Upper lobe of left lung (tissue), 6 donors: ENCODE data around the gene PLEKHA8. TPM values are rescaled to one million over a fixed set of nuclear protein-coding genes. Genes with fewer than 3 reads are reported as not detected.

ENCODE experiments used
- ATAC-seq, 2 donors: fragments of 200-7000 bp; cut with Tn5 transposase; one replicate each; pipeline ENCODE4 v1.9.1; 2022; ENCODE audit warnings: mild to moderate bottlenecking in 2 of 2, moderate library complexity in 2 of 2; ENCODE audit not compliant: low FRiP score in 2 of 2
- DNase-seq, 2 donors: peaks; one replicate each; pipeline ENCODE4 v3.0.0-alpha.2; 2019 to 2020
- H3K27ac ChIP-seq, 4 donors: fragments of 200-600 bp; sonication (generic); one replicate each; pipeline ENCODE4 v1.5.1; 2016 to 2019
- H3K27me3 ChIP-seq, 4 donors: fragments of 200-600 bp; sonication (generic); one replicate each; pipeline ENCODE4 v1.5.1; 2017 to 2019
- H3K36me3 ChIP-seq, 4 donors: fragments of 200-600 bp; sonication (generic); one replicate each; pipeline ENCODE4 v1.5.1; 2016 to 2019
- H3K4me1 ChIP-seq, 4 donors: fragments of 200-600 bp; sonication (generic); one replicate each; pipeline ENCODE4 v1.5.1; 2018 to 2019
- H3K4me3 ChIP-seq, 4 donors: fragments of 200-600 bp; sonication (generic); one replicate each; pipeline ENCODE4 v1.5.1; 2017 to 2019; ENCODE audit warnings: mild to moderate bottlenecking in 2 of 4, moderate library complexity in 1 of 4
- H3K9me3 ChIP-seq, 4 donors: fragments of 200-600 bp; sonication (generic); one replicate each; pipeline ENCODE4 v1.5.1; 2018 to 2019
- CTCF ChIP-seq, 6 experiments: fragments of 450-650 bp in 4 of 6; fragments of 200-600 bp in 2 of 6; sonication (generic) in 2 of 6; IDR thresholded peaks; one replicate each; pipeline ENCODE4 v1.5.1; 2016 to 2019; ENCODE audit warnings: antibody characterized with exemption in 6 of 6
- EP300 ChIP-seq, 4 donors: sonication (generic); formaldehyde crosslinking; IDR thresholded peaks; one replicate each; pipeline ENCODE4 v1.5.1; 2017; ENCODE audit warnings: antibody characterized with exemption in 4 of 4, control low read depth in 2 of 4
- POLR2A ChIP-seq, 4 donors: fragments of 450-650 bp; IDR thresholded peaks; one replicate each; pipeline ENCODE4 v1.5.1; 2016 to 2017; ENCODE audit warnings: antibody characterized with exemption in 4 of 4, mild to moderate bottlenecking in 2 of 4
- POLR2AphosphoS5 ChIP-seq, 2 donors: sonication (generic); formaldehyde crosslinking; IDR thresholded peaks; one replicate each; pipeline ENCODE4 v1.5.1; 2017; ENCODE audit warnings: antibody characterized with exemption in 2 of 2
- WGBS, 2 donors: methylation state at CpG; one replicate each; pipeline ENCODE4 v1.1.5; 2017 to 2018; 5-methylcytosine and 5-hydroxymethylcytosine counted together
- total RNA-seq, 6 donors: library from RNA; depleted of rRNA in 4 of 6; stranded (reverse); fragments of >200 nt in 4 of 6; gene quantifications; one replicate each; pipeline versions ENCODE4 v1.1.0 to v1.2.1, GENCODE V29; 2016 to 2021
- donor health status: DM: no; HTN: no; CAD: no; lungs with moderate emphysema.
- donor health status: DM: no; HTN: yes; CAD: no; lungs with severe emphysema.

PLEKHA8 gene
- total RNA-seq, 6 donors from 2014 or later = 5.8 to 22.0 (median 10.8) TPM

- no peaks in the 10 kb centered on the region for H3K9me3 ChIP-seq
- 1% methylated on average over 22 to 35 of the region's 35 CpGs for WGBS, 2 donors
- H3K27me3 ChIP-seq = no peaks in the 10 kb centered on the region
- ATAC-seq (peak; percentile 96 to 98), DNase-seq (peak; percentile 90 to 98)
- H3K36me3 ChIP-seq = no peaks in the 10 kb centered on the region
- peaks cover 12 to 41% (median 32%) of the 10 kb centered on the region in 4 donors for H3K4me1 ChIP-seq
- TF ChIP-seq POLR2A (IDR thresholded peaks at IDR 0.05) = peak in 2 of 4 donors; percentile 22 to 46
- TF ChIP-seq CTCF (IDR thresholded peaks at IDR 0.05) = peak in 1 of 6 experiments; percentile 6
- no peak for TF ChIP-seq EP300 (IDR thresholded peaks at IDR 0.05)
- TF ChIP-seq POLR2AphosphoS5 (IDR thresholded peaks at IDR 0.05) = peak; percentile 32 to 68
- H3K4me3 ChIP-seq = peak within 1 kb of the TSS; percentile 46 to 99 (median 90)
- H3K27ac ChIP-seq = peak within 1 kb of the TSS; percentile 80 to 95 (median 86)
Measured at GRCh38 chr7:30026229-30027064, 1.8 kb upstream of the PLEKHA8 start, which contains the start of gene FKBP14. FKBP14 (minus strand) TSS chr7:30026702; CDS start chr7:30026508, 194 bp downstream.

DNA sequence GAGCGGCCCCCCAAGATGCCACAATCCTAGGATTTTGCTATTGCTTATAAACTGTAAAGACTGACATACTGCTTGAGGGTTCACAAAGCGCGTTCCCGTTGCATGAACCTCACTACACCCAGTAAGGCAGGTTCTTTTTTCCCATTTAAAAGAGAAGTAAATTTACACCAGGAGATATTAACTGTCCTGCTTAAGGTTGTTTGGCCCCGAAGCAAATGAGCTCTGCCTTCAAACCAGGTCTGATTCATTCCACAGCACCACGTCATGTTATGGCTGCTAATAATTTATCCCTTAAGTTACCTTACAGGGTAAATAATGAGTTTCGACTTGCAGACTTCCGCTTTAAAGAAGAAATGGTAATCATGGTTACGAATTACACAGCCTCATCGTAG is 1.2 kb upstream of the PLEKHA8 start:
- peak overlapping the region; percentile 80 to 95 (median 86) for H3K27ac ChIP-seq
- peak in 1 of 4 donors; percentile 0 for TF ChIP-seq POLR2A (IDR thresholded peaks at IDR 0.05)
- no peak for TF ChIP-seq EP300 (IDR thresholded peaks at IDR 0.05)
- no peak for TF ChIP-seq POLR2AphosphoS5 (IDR thresholded peaks at IDR 0.05)
- no peak for TF ChIP-seq CTCF (IDR thresholded peaks at IDR 0.05)
- WGBS, 2 donors = 1% methylated on average over 10 of the region's 10 CpGs
- ATAC-seq (peak; percentile 15 to 37), DNase-seq (peak in 1 of 2 donors; percentile 31)
- peaks cover 12 to 41% (median 32%) of the 10 kb centered on the region in 4 donors for H3K4me1 ChIP-seq
- H3K9me3 ChIP-seq = no peaks in the 10 kb centered on the region
- H3K27me3 ChIP-seq = no peaks in the 10 kb centered on the region
- no peaks in the 10 kb centered on the region for H3K36me3 ChIP-seq
- H3K4me3 ChIP-seq = peak overlapping the region; percentile 46 to 99 (median 90)

DNA sequence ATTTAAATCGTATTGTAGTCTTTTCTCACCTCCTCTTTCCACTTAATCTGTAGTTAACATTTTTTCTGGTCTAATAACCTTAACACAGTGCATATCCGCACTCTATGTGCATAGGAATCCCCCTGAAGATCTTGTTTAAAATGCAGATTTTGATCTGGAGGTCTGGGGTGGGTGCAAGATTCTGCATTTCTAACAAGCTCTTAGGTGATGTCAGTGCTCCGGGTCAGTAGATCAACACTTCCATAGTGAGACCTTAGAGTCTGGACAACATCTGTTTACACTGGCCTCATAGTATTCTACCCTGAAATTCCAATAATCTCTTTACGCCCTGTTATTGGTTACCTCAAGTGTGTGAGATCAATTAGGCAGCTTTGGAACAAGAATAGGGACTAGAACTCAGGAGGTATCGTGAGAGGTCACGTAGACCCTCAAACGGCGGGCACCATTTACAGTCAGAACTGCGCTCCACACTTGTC is 434 bp upstream of the PLEKHA8 start:
- H3K36me3 ChIP-seq = no peaks in the 10 kb centered on the region
- no peak for DNase-seq
- peak overlapping the region; percentile 46 to 99 (median 90) for H3K4me3 ChIP-seq
- 1 to 5% methylated on average over 9 of the region's 9 CpGs for WGBS, 2 donors
- peak in 1 of 2 donors; percentile 0 for ATAC-seq
- no peaks in the 10 kb centered on the region for H3K27me3 ChIP-seq
- H3K4me1 ChIP-seq = peaks cover 16 to 41% (median 35%) of the 10 kb centered on the region in 4 donors
- peak overlapping the region; percentile 85 to 95 (median 86) for H3K27ac ChIP-seq
- no peak for TF ChIP-seq EP300 (IDR thresholded peaks at IDR 0.05)
- TF ChIP-seq POLR2AphosphoS5 (IDR thresholded peaks at IDR 0.05) = no peak
- no peak for TF ChIP-seq CTCF (IDR thresholded peaks at IDR 0.05)
- no peak for TF ChIP-seq POLR2A (IDR thresholded peaks at IDR 0.05)
- no peaks in the 10 kb centered on the region for H3K9me3 ChIP-seq

- WGBS, 2 donors = 0 to 1% methylated on average over 17 to 23 of the region's 42 CpGs
- DNase-seq (no peak), ATAC-seq (peak; percentile 1 to 56)
- H3K27ac ChIP-seq = peak overlapping the region; percentile 85 to 95 (median 86)
- no peaks in the 10 kb centered on the region for H3K36me3 ChIP-seq
- H3K4me1 ChIP-seq = peaks cover 16 to 42% (median 34%) of the 10 kb centered on the region in 4 donors
- H3K27me3 ChIP-seq = no peaks in the 10 kb centered on the region
- no peaks in the 10 kb centered on the region for H3K9me3 ChIP-seq
- H3K4me3 ChIP-seq = peak overlapping the region; percentile 56 to 99 (median 90)
- TF ChIP-seq CTCF (IDR thresholded peaks at IDR 0.05) (no peak), POLR2A (IDR thresholded peaks at IDR 0.05) (no peak), POLR2AphosphoS5 (IDR thresholded peaks at IDR 0.05) (no peak), EP300 (IDR thresholded peaks at IDR 0.05) (no peak)
Measured at GRCh38 chr7:30028749-30029635, 780 bp downstream of the PLEKHA8 start.
